ENCODE results near the gene MYL9.

Gene MYL9

GRCh38 chr20:36526521-36527011, 14.8 kb upstream of the MYL9 start:
- no peak for DNase-seq (ENCODE audit: low spot score)

GRCh38 chr20:36527331-36528125, 13.8 kb upstream of the MYL9 start:
- DNase-seq (ENCODE audit: low spot score) = peak; percentile 57

- no peak for DNase-seq (ENCODE audit: low spot score)
These were observed 13.0 kb upstream of the MYL9 start for GRCh38 chr20:36528176-36528874.

GRCh38 chr20:36528875-36529417, 12.4 kb upstream of the MYL9 start:
- DNase-seq (ENCODE audit: low spot score) = no peak

GRCh38 chr20:36532388-36532787, 8.9 kb upstream of the MYL9 start:
- DNase-seq (ENCODE audit: low spot score) = no peak

- no peak for DNase-seq (ENCODE audit: low spot score)
These were observed 8.5 kb upstream of the MYL9 start for GRCh38 chr20:36532822-36533221.

- no peak for DNase-seq (ENCODE audit: low spot score)
These were observed 3.1 kb upstream of the MYL9 start for GRCh38 chr20:36538026-36538722.

GRCh38 chr20:36540551-36541211, 638 bp upstream of the MYL9 start:
- no peak for DNase-seq (ENCODE audit: low spot score)

GRCh38 chr20:36541768-36542488, 609 bp downstream of the MYL9 start:
- DNase-seq (ENCODE audit: low spot score) = peak; percentile 81

- DNase-seq (ENCODE audit: low spot score) = no peak
These were observed 1.3 kb downstream of the MYL9 start for GRCh38 chr20:36542516-36543183.

- DNase-seq (ENCODE audit: low spot score) = peak; percentile 82
These were observed 2.1 kb downstream of the MYL9 start for GRCh38 chr20:36543184-36544133.

GRCh38 chr20:36544134-36545018, 3.1 kb downstream of the MYL9 start:
- peak; percentile 73 for DNase-seq (ENCODE audit: low spot score)

- no peak for DNase-seq (ENCODE audit: low spot score)
These were observed 4.9 kb downstream of the MYL9 start for GRCh38 chr20:36546111-36546736.

GRCh38 chr20:36547186-36548005, 6.1 kb downstream of the MYL9 start:
- no peak for DNase-seq (ENCODE audit: low spot score)

GRCh38 chr20:36548006-36548315, 6.6 kb downstream of the MYL9 start:
- no peak for DNase-seq (ENCODE audit: low spot score)

GRCh38 chr20:36548704-36549627, 7.6 kb downstream of the MYL9 start:
- DNase-seq (ENCODE audit: low spot score) = no peak
